Suprapubic skin (tissue), 4 donors: ENCODE data around the gene SRRM3.
"Not testable (repeated sequence)": the region's sequence is repeated elsewhere in the genome, so short reads cannot be mapped to it uniquely, and the experiment has no call there.

Source experiments
- CTCF ChIP-seq, 2 donors: fragments of 200-600 bp in 1 of 2; fragments of 450-650 bp in 1 of 2; sonication (generic) in 1 of 2; IDR thresholded peaks; one replicate each; pipeline ENCODE4 v1.5.1; 2016 to 2019; ENCODE audit warnings: antibody characterized with exemption in 2 of 2, mild to moderate bottlenecking in 1 of 2, moderate library complexity in 1 of 2
- EP300 ChIP-seq: sonication (generic); formaldehyde crosslinking; IDR thresholded peaks from one replicate; pipeline ENCODE4 v1.6.1; 2017; ENCODE audit warnings: antibody characterized with exemption
- POLR2A ChIP-seq, 2 donors: fragments of 450-650 bp; IDR thresholded peaks; one replicate each; pipeline ENCODE4 v1.6.1; 2017; ENCODE audit warnings: antibody characterized with exemption in 2 of 2, mild to moderate bottlenecking in 2 of 2, moderate library complexity in 2 of 2
- POLR2AphosphoS5 ChIP-seq, 3 donors: sonication (generic); formaldehyde crosslinking; IDR thresholded peaks; one replicate each; pipeline ENCODE4 v1.6.1; 2017; ENCODE audit warnings: antibody characterized with exemption in 3 of 3

GRCh38 chr7:76153571-76154230, 48.0 kb upstream of the SRRM3 start:
- TF ChIP-seq CTCF (IDR thresholded peaks at IDR 0.05); POLR2A (IDR thresholded peaks at IDR 0.05); POLR2AphosphoS5 (IDR thresholded peaks at IDR 0.05); EP300: not testable (repeated sequence)
